ENCODE data around the gene CFAP61. TPM values are rescaled to one million over a fixed set of nuclear protein-coding genes. Genes with fewer than 3 reads are reported as not detected.
A peak's percentile ranks its signal among the peaks of the same experiment; 100 is the strongest.

The CFAP61 gene
- total and polyA plus RNA-seq, 5 donors from 2014 or later = not detected

GRCh38 chr20:20206788-20207187, 154.5 kb downstream of the CFAP61 start:
- DNase-seq (no peak), ATAC-seq (ENCODE audit: low read depth in 2 of 2) (no peak)
- no peaks in the 10 kb centered on the region for H3K4me1 Mint-ChIP-seq
- peaks cover 2% of the 10 kb centered on the region for H3K27me3 ChIP-seq (ENCODE audit: control insufficient read depth, insufficient read depth, low read length)
- H3K9me3 Mint-ChIP-seq = peaks cover 0 to 1% (median 0%) of the 10 kb centered on the region in 7 donors
- H3K4me3 Mint-ChIP-seq = no peak overlapping the region
- H3K4me1 ChIP-seq (ENCODE audit: control insufficient read depth, insufficient read depth, low read length, poor library complexity, severe bottlenecking) = no peaks in the 10 kb centered on the region
- no peak overlapping the region for H3K27ac ChIP-seq (ENCODE audit: insufficient read depth, low read length, poor library complexity, severe bottlenecking)
- H3K36me3 ChIP-seq (ENCODE audit: control insufficient read depth, insufficient read depth, low read length) = no peaks in the 10 kb centered on the region
- H3K9me3 ChIP-seq (ENCODE audit: control insufficient read depth in 2 of 2, low read length in 2 of 2) = no peaks in the 10 kb centered on the region
- no peaks in the 10 kb centered on the region for H3K36me3 Mint-ChIP-seq
- H3K27ac Mint-ChIP-seq = no peak overlapping the region
- H3K4me3 ChIP-seq (ENCODE audit: low read depth, low read length) = no peak overlapping the region
- H3K27me3 Mint-ChIP-seq = no peaks in the 10 kb centered on the region

DNA sequence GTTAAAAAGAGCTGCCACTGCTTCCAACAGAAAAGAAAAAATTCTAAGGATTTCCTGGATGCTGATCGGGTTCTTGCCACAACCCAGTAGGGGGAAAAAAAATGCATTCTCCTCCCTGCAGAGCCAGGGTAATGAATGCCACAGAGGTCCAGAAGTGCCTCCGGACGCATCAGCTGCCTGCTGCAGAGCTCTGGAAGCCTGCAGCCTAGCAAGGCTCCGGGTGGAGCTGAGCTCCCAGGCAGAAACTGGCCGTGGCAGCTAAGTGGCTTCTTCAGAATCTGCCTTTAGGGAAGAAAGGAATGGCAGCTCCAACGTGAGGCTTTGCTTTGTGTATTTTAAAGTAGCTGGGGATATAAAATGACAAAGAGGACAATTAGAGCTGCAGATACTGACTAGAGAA, 155.0 kb downstream of the CFAP61 start:
- Mint-ChIP-seq H3K9me3 (peaks cover 0 to 1% (median 0%) of the 10 kb centered on the region in 7 donors), H3K36me3 (no peaks in the 10 kb centered on the region), H3K27ac (no peak overlapping the region), H3K4me3 (no peak overlapping the region), H3K4me1 (no peaks in the 10 kb centered on the region), H3K27me3 (peaks cover under 1% of the 10 kb centered on the region)
- Histone ChIP-seq H3K27ac (ENCODE audit: insufficient read depth, low read length, poor library complexity, severe bottlenecking) (no peak overlapping the region), H3K4me3 (ENCODE audit: low read depth, low read length) (no peak overlapping the region), H3K36me3 (ENCODE audit: control insufficient read depth, insufficient read depth, low read length) (no peaks in the 10 kb centered on the region), H3K4me1 (ENCODE audit: control insufficient read depth, insufficient read depth, low read length, poor library complexity, severe bottlenecking) (no peaks in the 10 kb centered on the region), H3K9me3 (ENCODE audit: control insufficient read depth in 2 of 2, low read length in 2 of 2) (no peaks in the 10 kb centered on the region), H3K27me3 (ENCODE audit: control insufficient read depth, insufficient read depth, low read length) (peaks cover 2% of the 10 kb centered on the region)
- DNase-seq = no peak
- no peak for ATAC-seq (ENCODE audit: low read depth in 2 of 2)

GRCh38 chr20:20207872-20208271, 155.5 kb downstream of the CFAP61 start:
- no peak overlapping the region for H3K4me3 Mint-ChIP-seq
- H3K27ac Mint-ChIP-seq = no peak overlapping the region

GRCh38 chr20:20209684-20210083, 157.4 kb downstream of the CFAP61 start:
- H3K9me3 Mint-ChIP-seq = no peaks in the 10 kb centered on the region
- no peak for ATAC-seq (ENCODE audit: low read depth in 2 of 2)

More at GRCh38 chr20:20207872-20208271, 155.5 kb downstream of the CFAP61 start:
- Histone ChIP-seq H3K4me1 (ENCODE audit: control insufficient read depth, insufficient read depth, low read length, poor library complexity, severe bottlenecking) (no peaks in the 10 kb centered on the region), H3K27me3 (ENCODE audit: control insufficient read depth, insufficient read depth, low read length) (peaks cover 2% of the 10 kb centered on the region), H3K9me3 (ENCODE audit: control insufficient read depth in 2 of 2, low read length in 2 of 2) (no peaks in the 10 kb centered on the region), H3K4me3 (ENCODE audit: low read depth, low read length) (no peak overlapping the region), H3K27ac (ENCODE audit: insufficient read depth, low read length, poor library complexity, severe bottlenecking) (no peak overlapping the region), H3K36me3 (ENCODE audit: control insufficient read depth, insufficient read depth, low read length) (no peaks in the 10 kb centered on the region)
- H3K36me3 Mint-ChIP-seq = no peaks in the 10 kb centered on the region
- ATAC-seq (ENCODE audit: low read depth in 2 of 2) (no peak), DNase-seq (no peak)
- peaks cover 0 to 1% (median 0%) of the 10 kb centered on the region in 7 donors for H3K9me3 Mint-ChIP-seq
- H3K27me3 Mint-ChIP-seq = peaks cover 5% of the 10 kb centered on the region
- no peaks in the 10 kb centered on the region for H3K4me1 Mint-ChIP-seq

GRCh38 chr20:20210327-20210726, 158.0 kb downstream of the CFAP61 start:
- Histone ChIP-seq H3K27ac (ENCODE audit: insufficient read depth, low read length, poor library complexity, severe bottlenecking) (no peak overlapping the region), H3K36me3 (ENCODE audit: control insufficient read depth, insufficient read depth, low read length) (no peaks in the 10 kb centered on the region), H3K4me1 (ENCODE audit: control insufficient read depth, insufficient read depth, low read length, poor library complexity, severe bottlenecking) (no peaks in the 10 kb centered on the region), H3K9me3 (ENCODE audit: control insufficient read depth in 2 of 2, low read length in 2 of 2) (no peaks in the 10 kb centered on the region), H3K4me3 (ENCODE audit: low read depth, low read length) (no peak overlapping the region), H3K27me3 (ENCODE audit: control insufficient read depth, insufficient read depth, low read length) (peaks cover 2% of the 10 kb centered on the region)
- Mint-ChIP-seq H3K4me1 (no peaks in the 10 kb centered on the region), H3K9me3 (no peaks in the 10 kb centered on the region), H3K4me3 (no peak overlapping the region), H3K27ac (peak overlapping the region in 1 of 3 donors; percentile 32), H3K27me3 (peaks cover 5% of the 10 kb centered on the region), H3K36me3 (no peaks in the 10 kb centered on the region)
- ATAC-seq (ENCODE audit: low read depth in 2 of 2) = no peak
- DNase-seq = no peak

More at GRCh38 chr20:20209684-20210083, 157.4 kb downstream of the CFAP61 start:
- Histone ChIP-seq H3K9me3 (ENCODE audit: control insufficient read depth in 2 of 2, low read length in 2 of 2) (no peaks in the 10 kb centered on the region), H3K27me3 (ENCODE audit: control insufficient read depth, insufficient read depth, low read length) (peaks cover 2% of the 10 kb centered on the region), H3K4me1 (ENCODE audit: control insufficient read depth, insufficient read depth, low read length, poor library complexity, severe bottlenecking) (no peaks in the 10 kb centered on the region), H3K4me3 (ENCODE audit: low read depth, low read length) (no peak overlapping the region), H3K36me3 (ENCODE audit: control insufficient read depth, insufficient read depth, low read length) (no peaks in the 10 kb centered on the region), H3K27ac (ENCODE audit: insufficient read depth, low read length, poor library complexity, severe bottlenecking) (no peak overlapping the region)
- Mint-ChIP-seq H3K4me1 (no peaks in the 10 kb centered on the region), H3K36me3 (no peaks in the 10 kb centered on the region), H3K27me3 (peaks cover 5% of the 10 kb centered on the region), H3K27ac (no peak overlapping the region), H3K4me3 (no peak overlapping the region)
- no peak for DNase-seq

- Histone ChIP-seq H3K4me1 (ENCODE audit: control insufficient read depth, insufficient read depth, low read length, poor library complexity, severe bottlenecking) (no peaks in the 10 kb centered on the region), H3K36me3 (ENCODE audit: control insufficient read depth, insufficient read depth, low read length) (no peaks in the 10 kb centered on the region), H3K27ac (ENCODE audit: insufficient read depth, low read length, poor library complexity, severe bottlenecking) (no peak overlapping the region), H3K27me3 (ENCODE audit: control insufficient read depth, insufficient read depth, low read length) (peaks cover 2% of the 10 kb centered on the region), H3K9me3 (ENCODE audit: control insufficient read depth in 2 of 2, low read length in 2 of 2) (no peaks in the 10 kb centered on the region), H3K4me3 (ENCODE audit: low read depth, low read length) (no peak overlapping the region)
- Mint-ChIP-seq H3K4me1 (no peaks in the 10 kb centered on the region), H3K27ac (no peak overlapping the region), H3K36me3 (no peaks in the 10 kb centered on the region), H3K9me3 (no peaks in the 10 kb centered on the region), H3K4me3 (no peak overlapping the region), H3K27me3 (peaks cover 5% of the 10 kb centered on the region)
- ATAC-seq (ENCODE audit: low read depth in 2 of 2) (no peak), DNase-seq (no peak)
These were observed 158.6 kb downstream of the CFAP61 start for GRCh38 chr20:20210943-20211273.

DNA sequence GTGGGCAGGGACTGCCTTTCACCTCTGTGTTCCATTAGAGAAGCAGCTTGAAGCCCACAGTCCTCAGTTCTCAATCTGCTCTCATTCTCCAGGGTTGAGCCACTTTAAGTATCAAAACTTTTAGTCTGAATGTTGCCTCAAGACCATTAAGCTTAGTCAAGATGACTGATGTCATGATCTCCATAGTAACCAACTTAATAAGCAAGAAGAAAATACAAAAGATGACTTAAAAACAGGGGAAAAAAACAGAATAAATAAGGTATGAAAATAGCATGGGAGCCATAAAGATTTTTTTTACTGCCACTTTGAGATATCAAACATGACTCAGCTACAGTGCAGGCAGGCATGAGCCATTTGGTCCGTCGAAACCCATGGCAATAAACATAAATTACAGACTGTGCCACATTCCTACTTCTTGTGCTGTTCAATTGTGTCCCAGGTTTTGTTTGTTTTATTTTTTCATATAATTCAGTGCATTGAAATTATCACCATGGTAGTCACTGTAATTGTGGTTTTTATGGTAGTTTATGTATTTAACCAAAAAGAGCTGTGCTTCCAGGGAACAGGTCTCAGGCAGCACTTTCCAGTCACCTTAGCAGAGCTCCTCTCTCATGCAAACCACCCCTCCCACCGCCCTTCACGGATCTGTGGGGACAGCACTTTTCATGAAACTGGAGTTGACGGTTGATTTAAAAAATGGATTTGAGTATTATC, 159.1 kb downstream of the CFAP61 start:
- H3K36me3 Mint-ChIP-seq = no peaks in the 10 kb centered on the region
- H3K4me3 Mint-ChIP-seq = no peak overlapping the region

DNA sequence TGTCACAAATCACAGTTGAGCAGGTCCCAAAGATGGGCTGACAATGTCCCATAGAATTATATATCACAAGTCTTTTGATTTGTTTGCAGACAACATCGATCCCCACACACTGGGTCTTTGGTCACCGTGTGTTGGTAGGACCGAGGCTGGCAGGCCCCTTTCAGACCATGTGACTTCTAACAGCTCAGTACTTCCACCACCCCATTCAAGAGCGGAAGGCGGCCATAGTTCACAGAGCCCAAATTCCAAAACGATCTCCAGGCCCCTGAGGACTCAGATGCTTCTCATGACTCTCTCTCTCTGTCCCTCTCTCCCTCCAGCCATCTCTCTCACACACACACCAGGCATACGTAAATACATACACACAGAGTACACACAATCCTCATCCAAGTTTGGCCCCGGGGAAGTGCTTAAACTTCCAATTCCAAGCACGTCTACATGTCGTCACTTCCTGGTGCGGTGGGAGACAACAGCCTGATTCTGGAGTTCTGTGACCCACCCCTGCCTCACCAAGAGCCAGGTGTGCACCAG, 159.7 kb downstream of the CFAP61 start:
- no peak overlapping the region for H3K27ac Mint-ChIP-seq
- ATAC-seq (ENCODE audit: low read depth in 2 of 2) = no peak

More for the DNA sequence above, 159.1 kb downstream of the CFAP61 start:
- Mint-ChIP-seq H3K4me1 (no peaks in the 10 kb centered on the region), H3K27me3 (peaks cover 5% of the 10 kb centered on the region), H3K9me3 (no peaks in the 10 kb centered on the region), H3K27ac (no peak overlapping the region)
- Histone ChIP-seq H3K4me1 (ENCODE audit: control insufficient read depth, insufficient read depth, low read length, poor library complexity, severe bottlenecking) (no peaks in the 10 kb centered on the region), H3K36me3 (ENCODE audit: control insufficient read depth, insufficient read depth, low read length) (no peaks in the 10 kb centered on the region), H3K27ac (ENCODE audit: insufficient read depth, low read length, poor library complexity, severe bottlenecking) (no peak overlapping the region), H3K4me3 (ENCODE audit: low read depth, low read length) (no peak overlapping the region), H3K9me3 (ENCODE audit: control insufficient read depth in 2 of 2, low read length in 2 of 2) (no peaks in the 10 kb centered on the region), H3K27me3 (ENCODE audit: control insufficient read depth, insufficient read depth, low read length) (peaks cover 2% of the 10 kb centered on the region)
- ATAC-seq (ENCODE audit: low read depth in 2 of 2) (no peak), DNase-seq (no peak)

More for the DNA sequence above, 159.7 kb downstream of the CFAP61 start:
- H3K27ac ChIP-seq (ENCODE audit: insufficient read depth, low read length, poor library complexity, severe bottlenecking) = no peak overlapping the region
- H3K9me3 ChIP-seq (ENCODE audit: control insufficient read depth in 2 of 2, low read length in 2 of 2) = no peaks in the 10 kb centered on the region
- H3K4me3 ChIP-seq (ENCODE audit: low read depth, low read length) = no peak overlapping the region
- H3K4me3 Mint-ChIP-seq = no peak overlapping the region
- peaks cover 5% of the 10 kb centered on the region for H3K27me3 Mint-ChIP-seq
- H3K36me3 ChIP-seq (ENCODE audit: control insufficient read depth, insufficient read depth, low read length) = no peaks in the 10 kb centered on the region
- no peaks in the 10 kb centered on the region for H3K4me1 Mint-ChIP-seq
- DNase-seq = no peak
- H3K4me1 ChIP-seq (ENCODE audit: control insufficient read depth, insufficient read depth, low read length, poor library complexity, severe bottlenecking) = no peaks in the 10 kb centered on the region
- H3K36me3 Mint-ChIP-seq = no peaks in the 10 kb centered on the region
- peaks cover 2% of the 10 kb centered on the region for H3K27me3 ChIP-seq (ENCODE audit: control insufficient read depth, insufficient read depth, low read length)
- no peaks in the 10 kb centered on the region for H3K9me3 Mint-ChIP-seq
